H1 (cell line): Measurements from ENCODE around the gene SLC26A8. TPM values are rescaled to one million over a fixed set of nuclear protein-coding genes. Genes with fewer than 3 reads are reported as not detected.

ENCODE experiments used
- CTCF ChIA-PET: fragments of 300-600 bp; sonication (Branson Sonifier 250); formaldehyde crosslinking; loops from one replicate; lab custom pipeline; 2021; ENCODE audit not compliant: partially characterized antibody; lab: Charles Lee
- POLR2A ChIA-PET: fragments of 300-600 bp; sonication (Branson Sonifier 250); formaldehyde crosslinking; loops from one replicate; lab custom pipeline; 2021; ENCODE audit warnings: inconsistent platforms; ENCODE audit not compliant: partially characterized antibody; lab: Charles Lee
- DNase-seq, 2 experiments: peaks; one replicate each; pipeline versions ENCODE4 v3.0.0 to v3.0.0-alpha.2; 2010 to 2022; ENCODE audit warnings: low spot score in 2 of 2, low read depth in 1 of 2, mixed read lengths in 1 of 2
- FAIRE-seq: peaks from 2 replicates; lab custom pipeline; 2011; peaks lifted over from hg19 to GRCh38; lab: Jason Lieb, UNC
- H2AFZ ChIP-seq: 2 replicates; pipeline ENCODE4 v1.8.1; 2012; ENCODE audit warnings: low read length, inconsistent platforms
- H2AK5ac ChIP-seq: 2 replicates; pipeline ENCODE4 v1.6.1; 2013; ENCODE audit warnings: low read depth, low read length
- H2BK120ac ChIP-seq: replicated peaks from 2 replicates; pipeline ENCODE3; 2013; ENCODE audit warnings: low read depth, low read length, inconsistent platforms
- H2BK12ac ChIP-seq: 2 replicates; pipeline ENCODE4 v1.6.1; 2013; ENCODE audit warnings: low read depth, low read length
- H2BK15ac ChIP-seq: 2 replicates; pipeline ENCODE4 v1.6.1; 2013; ENCODE audit warnings: low read length
- H2BK20ac ChIP-seq: 2 replicates; pipeline ENCODE4 v1.6.1; 2013; ENCODE audit warnings: low read length
- H2BK5ac ChIP-seq: 2 replicates; pipeline ENCODE4 v1.6.1; 2013; ENCODE audit warnings: low read depth, low read length
- H3K14ac ChIP-seq: 2 replicates; pipeline ENCODE4 v1.6.1; 2013; ENCODE audit warnings: inconsistent platforms; ENCODE audit not compliant: insufficient read length
- H3K18ac ChIP-seq: 2 replicates; pipeline ENCODE4 v1.6.1; 2013; ENCODE audit warnings: low read length; ENCODE audit errors: extremely low read depth
- H3K23ac ChIP-seq: 2 replicates; pipeline ENCODE4 v1.6.1; 2013; ENCODE audit warnings: inconsistent platforms; ENCODE audit not compliant: insufficient read length
- H3K23me2 ChIP-seq: 2 replicates; pipeline ENCODE4 v1.6.1; 2013; ENCODE audit warnings: low read depth, low read length
- H3K27ac ChIP-seq: 2 replicates; pipeline ENCODE4 v1.6.1; 2011; ENCODE audit warnings: low read depth, low read length, inconsistent platforms
- H3K27me3 ChIP-seq, 4 experiments: replicated peaks in 1 of 4; 1 replicate in 1 of 4; 2 replicates in 3 of 4; pipeline versions ENCODE4 v1.6.1 to v1.8.1; 2011 to 2013; ENCODE audit warnings: low read length in 3 of 4, mild to moderate bottlenecking in 3 of 4, inconsistent platforms in 2 of 4, mixed read lengths in 2 of 4, moderate library complexity in 1 of 4; ENCODE audit not compliant: control insufficient read depth in 3 of 4, insufficient read depth in 3 of 4; ENCODE audit errors: extremely low read depth in 1 of 4
- H3K36me3 ChIP-seq, 4 experiments: 2 replicates each; pipeline versions ENCODE4 v1.6.1 to v1.8.1; 2011 to 2013; ENCODE audit warnings: mild to moderate bottlenecking in 4 of 4, low read length in 3 of 4, moderate library complexity in 2 of 4, control low read depth in 1 of 4, inconsistent platforms in 1 of 4; ENCODE audit not compliant: insufficient read depth in 4 of 4, control insufficient read depth in 2 of 4
- H3K4ac ChIP-seq: replicated peaks from 2 replicates; pipeline ENCODE3; 2013; ENCODE audit warnings: low read length, low read depth, mixed read lengths, inconsistent platforms; ENCODE audit not compliant: insufficient read length
- H3K4me1 ChIP-seq, 4 experiments: replicated peaks in 1 of 4; 1 replicate in 1 of 4; 2 replicates in 3 of 4; pipeline versions ENCODE4 v1.6.1 to v1.8.1; 2011 to 2013; ENCODE audit warnings: low read length in 3 of 4, inconsistent platforms in 2 of 4, mixed read lengths in 1 of 4; ENCODE audit not compliant: insufficient read depth in 4 of 4, control insufficient read depth in 3 of 4
- H3K4me2 ChIP-seq, 2 experiments: 2 replicates each; pipeline versions ENCODE4 v1.6.1 to v1.8.1; 2011 to 2013; ENCODE audit warnings: low read depth in 2 of 2, low read length in 2 of 2, control low read depth in 1 of 2, inconsistent platforms in 1 of 2, mild to moderate bottlenecking in 1 of 2; ENCODE audit not compliant: insufficient read depth in 1 of 2
- H3K4me3 ChIP-seq, 4 experiments: fragments of 200-600, 300-600 bp in 1 of 4; sonication (generic), shearing (Covaris generic), sonication (Bioruptor Twin) in 1 of 4; 2 replicates each; pipeline versions ENCODE4 v1.5.1 to v1.8.1; 2011 to 2016; ENCODE audit warnings: low read length in 4 of 4, low read depth in 3 of 4, control low read depth in 2 of 4, inconsistent platforms in 2 of 4, mild to moderate bottlenecking in 2 of 4, mixed read lengths in 1 of 4, moderate library complexity in 1 of 4; ENCODE audit not compliant: insufficient read depth in 2 of 4; ENCODE audit errors: extremely low read depth in 1 of 4
- H3K56ac ChIP-seq: replicated peaks from 2 replicates; pipeline ENCODE3; 2013; ENCODE audit warnings: low read depth, mild to moderate bottlenecking, mixed read lengths, low read length, inconsistent platforms; ENCODE audit not compliant: insufficient read length
- H3K79me1 ChIP-seq: 2 replicates; pipeline ENCODE4 v1.6.1; 2013; ENCODE audit warnings: low read depth, low read length, control low read depth
- H3K79me2 ChIP-seq, 2 experiments: 2 replicates each; pipeline versions ENCODE4 v1.6.1 to v1.8.1; 2012 to 2013; ENCODE audit warnings: low read length in 2 of 2, mild to moderate bottlenecking in 2 of 2, inconsistent platforms in 1 of 2; ENCODE audit not compliant: insufficient read depth in 2 of 2, control insufficient read depth in 1 of 2
- H3K9ac ChIP-seq, 4 experiments: replicated peaks in 1 of 4; 1 replicate in 1 of 4; 2 replicates in 3 of 4; pipeline versions ENCODE4 v1.6.1 to v1.8.1; 2011 to 2013; ENCODE audit warnings: low read depth in 3 of 4, low read length in 3 of 4, control low read depth in 2 of 4, mild to moderate bottlenecking in 2 of 4, moderate library complexity in 2 of 4, inconsistent platforms in 1 of 4; ENCODE audit errors: extremely low read depth in 1 of 4
- H3K9me3 ChIP-seq, 2 experiments: 2 replicates each; pipeline versions ENCODE4 v1.6.1 to v1.8.1; 2012 to 2013; ENCODE audit warnings: mild to moderate bottlenecking in 2 of 2, moderate library complexity in 2 of 2, control low read depth in 1 of 2, inconsistent platforms in 1 of 2, low read depth in 1 of 2, low read length in 1 of 2, mixed read lengths in 1 of 2; ENCODE audit not compliant: insufficient read depth in 2 of 2
- H4K20me1 ChIP-seq, 2 experiments: replicated peaks in 1 of 2; 2 replicates each; pipeline versions ENCODE3 to v1.8.1; 2011 to 2013; ENCODE audit warnings: inconsistent platforms in 2 of 2, low read length in 2 of 2, mild to moderate bottlenecking in 1 of 2; ENCODE audit not compliant: insufficient read depth in 2 of 2, control insufficient read depth in 1 of 2
- H4K5ac ChIP-seq: 2 replicates; pipeline ENCODE4 v1.6.1; 2013; ENCODE audit warnings: low read length, low read depth, mixed read lengths, inconsistent platforms; ENCODE audit not compliant: insufficient read length
- H4K8ac ChIP-seq: 2 replicates; pipeline ENCODE4 v1.8.0; 2013; ENCODE audit warnings: mild to moderate bottlenecking, moderate library complexity, low read length, inconsistent platforms; ENCODE audit not compliant: insufficient read depth; ENCODE audit errors: extremely low read depth
- H4K91ac ChIP-seq: replicated peaks from 2 replicates; pipeline ENCODE3; 2013; ENCODE audit warnings: low read length, mixed read lengths, inconsistent platforms; ENCODE audit not compliant: insufficient read length
- FOSL1 ChIP-seq: IDR thresholded peaks from 2 replicates; pipeline ENCODE4 v1.6.1; 2011; ENCODE audit warnings: mild to moderate bottlenecking, low read depth, low read length, moderate library complexity; ENCODE audit not compliant: insufficient read depth
- HDAC6 ChIP-seq: IDR thresholded peaks from one replicate; pipeline ENCODE4 v1.7.1; 2012; ENCODE audit warnings: low read depth, mild to moderate bottlenecking, inconsistent platforms, low read length, moderate library complexity
- JUND ChIP-seq: IDR thresholded peaks from 2 replicates; pipeline ENCODE4 v1.6.1; 2011; ENCODE audit warnings: mild to moderate bottlenecking, improper control_type of control experiment, low read length
- NANOG ChIP-seq: IDR thresholded peaks from 2 replicates; pipeline ENCODE4 v1.6.1; 2011; ENCODE audit warnings: low read length, low read depth, mild to moderate bottlenecking, inconsistent platforms; ENCODE audit not compliant: insufficient read depth, poor library complexity, severe bottlenecking
- RXRA ChIP-seq: IDR thresholded peaks from 2 replicates; pipeline ENCODE4 v1.6.1; 2011; ENCODE audit warnings: low read depth, mild to moderate bottlenecking, low read length, moderate library complexity; ENCODE audit not compliant: insufficient read depth
- SRF ChIP-seq: IDR thresholded peaks from 2 replicates; pipeline ENCODE4 v1.6.1; 2011; ENCODE audit warnings: mild to moderate bottlenecking, low read depth, low read length, moderate library complexity
- whole genome bisulfite sequencing, 2 experiments: shearing (Covaris generic) in 1 of 2; methylation state at CpG; one replicate each; pipeline versions ENCODE4 v1.1.6 to v1.1.7; 2013 to 2015; ENCODE audit warnings: low lambda C conversion rate in 2 of 2, mixed read lengths in 2 of 2, inconsistent platforms in 1 of 2, low coverage in 1 of 2, missing lambda C conversion rate in 1 of 2; ENCODE audit not compliant: insufficient replicate concordance in 2 of 2, insufficient coverage in 1 of 2, insufficient read length in 1 of 2; ENCODE audit errors: extremely low coverage in 1 of 2, missing lambda C conversion rate in 1 of 2; 5-methylcytosine and 5-hydroxymethylcytosine counted together
- polyA plus RNA-seq, 7 experiments: library from polyadenylated mRNA; depleted of rRNA in 3 of 7; stranded (reverse) in 5 of 7; unstranded in 2 of 7; fragments of >200 nt in 5 of 7; fragments of 200-250 nt in 2 of 7; gene quantifications; 1 replicate in 5 of 7; 2 replicates in 1 of 7; 4 replicates in 1 of 7; pipeline versions ENCODE4 v1.2.1 to v1.2.3, GENCODE V29; 2011 to 2013; ENCODE audit warnings: missing spikeins in 2 of 7, mixed read lengths in 2 of 7
- total RNA-seq: library from RNA; stranded (reverse); fragmentation: NEBNext Ultra II Directional; extraction: Animal tissue kit (Norgen Biotek cat#: 25700); gene quantifications from 2 replicates; pipeline ENCODE4 v1.2.1, GENCODE V29; 2021
- TF ChIP-seq, protein P1 (sequence below): IDR thresholded peaks from 2 replicates; pipeline ENCODE4 v1.6.1; 2011; ENCODE audit warnings: low read depth, mild to moderate bottlenecking, low read length; ENCODE audit not compliant: insufficient read depth
- TF ChIP-seq, protein P2 (sequence below): IDR thresholded peaks from 2 replicates; pipeline ENCODE4 v1.6.1; 2012; ENCODE audit warnings: inconsistent platforms

Gene SLC26A8
- total and polyA plus RNA-seq, 2 of the 8 experiments (the other 6 are each of a cell fraction or from before 2014, with no cell fraction given): 0.56 to 0.57 TPM

- Histone ChIP-seq H3K4me1 (no peaks in the 10 kb centered on the region), H4K8ac (no peak overlapping the region), H3K56ac (no peak overlapping the region), H3K18ac (no peak overlapping the region), H2BK120ac (no peak overlapping the region), H3K23me2 (peaks cover 4% of the 10 kb centered on the region; the same call in 1 of the 2 replicates), H4K91ac (no peak overlapping the region), H4K5ac (no peak overlapping the region), H4K20me1 (peaks cover 0 to 4% of the 10 kb centered on the region in 2 experiments), H2AFZ (no peak overlapping the region), H3K4me2 (no peak overlapping the region), H3K9me3 (no peaks in the 10 kb centered on the region), H3K27me3 (no peaks in the 10 kb centered on the region), H2BK20ac (no peak overlapping the region), H3K79me1 (no peaks in the 10 kb centered on the region; the same call in 1 of the 2 replicates), H2BK15ac (no peak overlapping the region), H2BK5ac (no peak overlapping the region), H3K9ac (no peak overlapping the region), H3K4ac (no peak overlapping the region), H3K27ac (no peak overlapping the region), H3K79me2 (peaks cover 0 to 19% of the 10 kb centered on the region in 2 experiments; a peak in 2 of 4 replicates), H2AK5ac (no peak overlapping the region), H3K14ac (no peak overlapping the region), H3K36me3 (peaks cover 0 to 7% (median 3%) of the 10 kb centered on the region in 4 experiments; a peak in 3 of 8 replicates), H3K23ac (no peak overlapping the region), H2BK12ac (no peak overlapping the region), H3K4me3 (no peak overlapping the region)
- POLR2A ChIA-PET: interaction anchor here (1.2 kb wide), 1 partner anchor 173 kb away, joined by 3 read pairs; no protein-coding TSS in a partner anchor
- FAIRE-seq (no peak), DNase-seq (no peak)
- WGBS, 2 experiments: 90% methylated on average over 4 of the region's 4 CpGs; no CpG with 5 or more reads in 1 of the 2 experiments
- CTCF ChIA-PET: interaction anchor here (0.6 to 0.9 kb wide), 2 partner anchors 16 to 276 kb away, joined by 3 read pairs; no protein-coding TSS in a partner anchor
- TF ChIP-seq SRF (no peak), RXRA (no peak), NANOG (no peak), JUND (no peak), FOSL1 (no peak), HDAC6 (no peak)
- TF ChIP-seq, protein P1, sequence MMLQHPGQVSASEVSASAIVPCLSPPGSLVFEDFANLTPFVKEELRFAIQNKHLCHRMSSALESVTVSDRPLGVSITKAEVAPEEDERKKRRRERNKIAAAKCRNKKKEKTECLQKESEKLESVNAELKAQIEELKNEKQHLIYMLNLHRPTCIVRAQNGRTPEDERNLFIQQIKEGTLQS: no peak
- TF ChIP-seq, protein P2, sequence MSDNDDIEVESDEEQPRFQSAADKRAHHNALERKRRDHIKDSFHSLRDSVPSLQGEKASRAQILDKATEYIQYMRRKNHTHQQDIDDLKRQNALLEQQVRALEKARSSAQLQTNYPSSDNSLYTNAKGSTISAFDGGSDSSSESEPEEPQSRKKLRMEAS: no peak
These were observed 39.0 kb upstream of the SLC26A8 start for GRCh38 chr6:36063318-36064060.
